HG02610 (cell line): ENCODE measurements around the gene SLC6A7.
A peak's percentile ranks its signal among the peaks of the same experiment; 100 is the strongest.

Experiments
- ATAC-seq: cut with Tn5 transposase; IDR thresholded peaks from one replicate; pipeline ENCODE4 v1.9.1; 2021; ENCODE audit warnings: mild to moderate bottlenecking, moderate library complexity; ENCODE audit not compliant: unreplicated experiment

SLC6A7 gene

DNA sequence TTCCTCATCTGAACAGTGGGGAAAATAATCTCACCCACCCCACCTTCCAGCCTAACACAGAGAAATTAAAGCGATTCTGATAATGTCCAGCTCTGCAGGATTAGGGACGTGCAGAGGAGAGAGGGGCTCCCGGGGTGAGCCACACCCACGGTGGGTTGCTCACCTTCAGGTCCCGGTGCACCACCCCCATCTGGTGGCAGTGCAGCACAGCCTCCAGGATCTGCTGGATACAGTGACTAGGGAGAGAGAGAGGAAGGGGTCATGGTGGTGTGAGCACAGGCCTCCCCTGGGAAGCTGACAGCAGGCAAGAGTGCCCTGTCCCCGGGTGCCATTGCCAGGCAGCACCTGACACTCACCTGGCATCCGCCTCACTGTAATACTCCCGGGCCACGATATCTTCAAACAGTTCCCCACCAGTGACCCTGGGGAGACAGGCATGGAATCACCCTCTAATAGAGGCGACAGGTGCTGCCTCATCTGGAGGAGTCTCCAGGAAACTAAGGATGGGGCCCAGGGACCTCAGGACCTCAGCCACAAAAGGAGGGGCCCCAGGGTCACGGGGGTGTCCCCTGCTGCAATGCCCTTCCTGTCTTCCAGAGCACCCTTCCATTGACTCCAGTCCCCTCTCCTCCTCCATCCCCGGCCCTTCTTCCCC, 66.7 kb downstream of the SLC6A7 start:
- no peak for ATAC-seq

DNA sequence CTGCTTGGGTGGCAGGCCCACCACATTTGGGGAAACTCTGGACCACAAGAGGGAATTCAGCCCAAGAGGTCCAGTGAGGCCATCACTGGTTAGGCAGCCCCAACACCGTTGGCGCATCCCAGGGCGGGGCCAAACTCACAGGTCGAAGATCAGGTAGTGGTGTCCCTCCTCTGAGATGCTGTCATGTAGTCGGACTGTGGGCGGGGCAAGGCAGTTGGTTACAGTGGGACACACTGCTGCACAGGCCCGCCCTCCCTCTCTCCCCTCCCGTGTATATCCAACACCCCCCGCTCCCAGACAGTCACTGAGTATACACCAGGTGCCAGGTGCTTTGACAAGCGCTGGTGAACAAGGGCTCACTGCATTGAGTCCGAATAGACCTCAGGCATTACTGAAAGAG, 67.6 kb downstream of the SLC6A7 start:
- no peak for ATAC-seq

GRCh38 chr5:150258130-150258529, 68.3 kb downstream of the SLC6A7 start:
- peak; percentile 73 for ATAC-seq
